ENCODE measurements around the gene CAMTA1.
A peak's percentile ranks its signal among the peaks of the same experiment; 100 is the strongest.

The CAMTA1 gene

DNA sequence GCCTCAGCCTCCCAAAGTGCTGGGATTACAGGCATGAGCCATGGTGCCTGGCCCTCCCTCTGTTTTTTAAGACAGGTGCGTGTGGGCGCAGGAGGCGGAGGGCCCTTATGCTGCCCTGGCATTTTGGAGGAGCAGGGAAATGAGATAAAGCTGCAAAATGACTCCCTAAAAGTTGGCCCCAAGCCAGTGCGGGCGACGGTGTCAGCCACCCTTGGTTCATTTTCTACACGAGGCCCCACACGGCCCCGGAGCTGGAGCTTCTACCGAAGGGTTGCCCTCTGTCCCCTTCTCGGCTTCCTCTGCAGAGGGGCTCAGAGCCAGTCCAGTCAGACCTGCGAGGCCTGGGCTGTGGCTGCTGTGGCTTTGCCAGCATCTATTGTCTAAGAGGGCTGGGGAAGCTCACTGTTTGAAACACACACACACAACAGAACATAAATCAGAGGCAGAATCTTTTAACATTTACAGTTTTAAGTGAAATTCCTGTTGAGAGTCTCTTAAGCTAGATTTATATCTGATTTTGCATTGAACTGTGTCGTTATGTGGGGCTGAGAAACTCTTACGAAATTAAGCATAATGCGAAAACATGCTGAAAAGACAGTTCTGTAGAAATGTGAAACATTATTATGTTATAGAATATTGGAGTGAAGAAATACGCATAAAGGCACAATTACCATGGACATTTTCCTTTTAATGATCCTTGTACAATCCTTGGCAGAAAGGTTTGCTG is 255.9 kb downstream of the CAMTA1 start:
- no peak for DNase-seq (ENCODE audit: low read depth, low spot score)

DNA sequence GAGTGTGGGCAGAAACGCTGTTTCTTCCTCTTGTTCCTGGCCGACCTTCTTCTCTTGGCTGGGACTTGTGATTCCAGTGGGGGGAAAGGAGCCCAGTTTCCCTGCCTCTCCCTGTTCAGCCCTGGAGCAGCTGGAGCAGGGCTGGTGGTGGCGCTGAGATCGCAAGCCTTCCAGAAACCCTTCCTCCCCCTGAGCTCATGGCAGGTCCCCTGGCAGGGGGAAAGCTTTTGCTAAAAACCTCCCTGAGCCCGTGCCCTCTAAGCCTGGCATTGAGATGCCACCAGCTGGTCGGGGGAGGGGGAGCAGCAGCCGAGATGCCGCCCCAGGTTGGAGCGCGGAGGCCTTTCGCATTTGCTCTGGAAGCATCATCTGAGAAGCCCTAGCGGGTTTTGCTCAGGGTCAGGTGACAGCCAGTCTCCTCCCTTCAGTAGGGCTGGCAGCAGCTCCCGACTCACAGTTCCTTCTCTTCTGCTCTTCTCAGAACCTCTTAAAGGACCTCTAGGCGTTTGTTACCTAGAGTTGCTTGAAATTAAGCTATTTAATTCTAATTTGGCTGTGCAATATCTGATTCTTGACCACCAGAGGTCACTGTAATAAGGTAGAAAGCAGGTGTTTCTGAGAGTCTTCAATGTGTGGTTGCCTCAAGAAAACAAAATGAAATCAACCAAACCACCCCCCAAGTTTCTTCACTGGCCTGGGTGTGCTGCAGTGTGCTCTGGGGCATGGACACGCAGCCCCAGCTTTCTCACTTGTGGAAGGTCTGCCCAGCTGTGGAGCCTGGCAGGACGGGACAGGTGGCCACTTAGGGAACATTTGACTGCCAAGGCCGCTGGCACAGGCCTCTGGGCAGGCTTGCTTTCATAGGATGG is 257.3 kb downstream of the CAMTA1 start:
- DNase-seq (ENCODE audit: low read depth, low spot score): no peak

DNA sequence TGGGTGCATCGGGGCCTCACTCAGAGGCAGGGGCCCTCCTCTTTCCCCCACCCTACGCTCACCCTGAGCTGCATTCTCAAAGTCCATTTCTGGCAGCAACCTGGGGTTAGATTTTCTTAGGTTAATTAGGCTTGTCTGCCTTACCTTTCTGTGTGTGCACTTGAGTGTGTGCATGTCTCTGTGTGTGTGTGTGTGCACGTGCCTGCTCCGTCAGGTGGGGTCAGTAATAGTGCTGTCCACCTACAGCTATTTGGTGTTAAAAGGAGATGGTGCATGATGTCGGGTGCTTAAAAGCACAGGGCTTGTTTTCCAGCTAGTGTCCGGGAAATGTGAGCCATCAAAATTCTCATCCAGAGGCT is 257.9 kb downstream of the CAMTA1 start:
- DNase-seq (ENCODE audit: low read depth, low spot score): no peak

DNA sequence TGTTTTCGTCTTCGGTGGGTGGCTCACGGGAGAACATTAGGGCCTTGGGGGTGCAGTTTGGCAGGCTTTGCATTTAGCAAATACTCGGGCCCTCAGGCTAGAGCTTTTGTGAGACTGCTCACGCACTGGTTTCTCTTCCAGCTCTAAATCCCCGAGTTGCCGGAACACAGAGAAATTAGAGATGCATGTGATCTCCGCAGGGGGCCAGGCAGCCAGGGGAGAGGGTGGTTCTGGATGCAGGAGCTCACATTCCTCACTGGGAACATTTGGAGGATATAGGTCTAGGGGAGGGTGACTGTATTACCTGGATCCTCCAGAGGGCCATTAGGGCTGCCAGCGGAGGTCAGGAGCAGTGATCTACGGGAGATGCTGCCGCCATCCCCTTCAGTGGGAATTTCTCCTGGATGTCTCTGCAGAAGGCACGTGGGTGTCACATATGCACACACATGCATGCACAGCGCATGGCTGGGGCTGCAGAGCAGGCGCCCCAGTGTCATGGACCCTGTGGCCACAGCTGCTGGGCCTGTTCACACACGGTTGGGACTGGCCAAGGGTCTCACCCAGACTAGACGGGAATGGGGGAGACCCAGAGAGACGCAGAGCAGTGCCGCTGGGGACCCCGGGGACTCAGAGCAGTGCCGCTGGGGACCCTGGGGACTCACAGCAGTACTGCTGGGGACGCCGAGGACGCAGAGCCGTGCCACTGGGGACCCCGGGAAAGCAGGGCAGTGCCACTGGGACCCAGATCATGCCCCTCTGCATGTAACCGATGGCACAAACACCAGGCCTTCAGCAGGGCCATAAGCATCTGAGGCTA is 258.7 kb downstream of the CAMTA1 start:
- DNase-seq (ENCODE audit: low read depth, low spot score): no peak

GRCh38 chr1:7045897-7046296 is 260.6 kb downstream of the CAMTA1 start:
- DNase-seq (ENCODE audit: low read depth, low spot score): no peak

- no peak for DNase-seq (ENCODE audit: low read depth, low spot score)
Observed at GRCh38 chr1:7046314-7046713, 261.1 kb downstream of the CAMTA1 start.

- no peak for DNase-seq (ENCODE audit: low read depth, low spot score)
Observed at GRCh38 chr1:7046891-7047290, 261.6 kb downstream of the CAMTA1 start.

DNA sequence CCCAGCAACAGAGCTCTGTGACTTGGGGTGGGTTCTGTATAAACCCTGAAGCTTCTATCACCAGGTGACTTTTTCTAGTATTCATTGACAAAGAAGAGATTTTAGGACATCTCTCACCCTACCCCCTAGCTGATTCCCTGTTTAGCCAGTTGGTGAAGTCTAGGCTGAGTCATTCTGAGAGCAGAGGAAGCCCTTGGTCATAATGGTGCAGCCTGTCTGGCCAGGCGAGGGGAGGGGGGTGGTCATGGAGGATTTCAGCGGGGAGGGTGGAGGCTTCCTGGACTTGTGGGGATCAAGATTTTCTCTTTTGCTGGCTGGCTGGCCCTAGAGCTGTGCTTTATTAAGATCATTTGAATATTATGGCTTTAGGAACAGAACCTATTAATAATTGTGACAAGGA is 262.6 kb downstream of the CAMTA1 start:
- DNase-seq (ENCODE audit: low read depth, low spot score): no peak

DNA sequence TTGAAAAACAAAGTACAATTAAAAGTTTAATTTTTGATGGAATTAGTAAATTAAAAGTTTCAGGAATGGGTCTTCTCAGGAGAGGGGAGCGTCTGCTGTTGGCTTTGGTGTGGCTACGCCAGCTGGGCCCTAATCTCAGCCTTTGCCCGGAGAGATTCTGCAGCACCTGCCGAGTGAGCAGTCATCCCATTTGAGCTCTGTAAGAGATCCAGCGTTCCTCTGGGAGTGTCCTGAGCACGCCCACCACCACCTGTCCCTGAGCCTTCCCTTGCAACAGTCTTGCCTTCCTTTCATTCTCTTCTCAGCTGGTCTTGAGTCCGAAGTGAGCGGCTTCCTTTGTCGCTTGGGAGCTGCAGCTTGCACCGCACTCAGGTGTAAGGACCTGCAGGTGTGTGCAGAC is 263.1 kb downstream of the CAMTA1 start:
- DNase-seq (ENCODE audit: low read depth, low spot score): no peak

GRCh38 chr1:7049913-7050625 is 264.8 kb downstream of the CAMTA1 start:
- DNase-seq (ENCODE audit: low read depth, low spot score): no peak

DNA sequence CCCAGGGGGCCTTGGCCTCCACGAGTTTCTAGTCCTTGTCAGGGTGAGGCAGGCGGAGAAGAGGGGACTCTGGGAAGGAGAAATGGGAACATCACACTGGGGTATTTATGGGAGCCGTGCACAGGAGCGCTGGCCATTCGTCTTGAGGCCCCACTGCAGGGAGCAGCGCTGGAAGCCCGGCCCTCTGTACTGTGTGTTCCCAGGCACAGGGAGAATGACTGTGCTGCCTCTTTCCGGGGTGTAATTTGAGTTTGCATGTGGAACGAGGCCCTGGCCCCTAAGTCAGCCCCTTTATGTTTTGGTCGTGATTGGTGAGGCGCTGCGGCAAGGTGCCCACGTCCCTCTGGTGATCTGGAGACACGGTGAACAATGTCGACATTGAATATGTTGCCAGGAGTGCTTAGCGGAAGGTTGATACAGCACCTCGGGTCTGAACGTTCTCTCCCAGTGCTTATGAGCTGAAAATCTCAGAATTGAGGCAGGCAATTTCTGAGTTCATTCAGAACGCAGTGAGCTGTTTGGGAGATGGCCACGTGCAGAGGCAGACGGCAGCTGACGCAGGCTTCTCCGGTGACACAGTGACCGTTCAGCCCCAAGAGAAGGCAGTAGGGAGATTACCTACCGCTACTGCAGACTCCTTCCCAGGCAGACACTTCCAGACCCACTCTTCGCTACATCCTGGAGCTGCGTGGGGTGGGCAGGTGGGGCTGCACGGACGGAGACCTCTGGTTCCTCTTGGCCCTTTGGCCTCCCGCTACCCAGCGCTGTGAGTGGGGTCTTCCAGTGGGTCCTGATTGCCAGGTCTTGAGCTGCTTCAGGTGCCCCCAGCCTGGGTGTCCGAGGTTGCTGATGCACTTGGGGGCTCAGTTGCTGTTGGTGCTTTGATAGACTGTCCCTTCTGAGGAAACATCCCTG is 265.8 kb downstream of the CAMTA1 start:
- no peak for DNase-seq (ENCODE audit: low read depth, low spot score)

DNA sequence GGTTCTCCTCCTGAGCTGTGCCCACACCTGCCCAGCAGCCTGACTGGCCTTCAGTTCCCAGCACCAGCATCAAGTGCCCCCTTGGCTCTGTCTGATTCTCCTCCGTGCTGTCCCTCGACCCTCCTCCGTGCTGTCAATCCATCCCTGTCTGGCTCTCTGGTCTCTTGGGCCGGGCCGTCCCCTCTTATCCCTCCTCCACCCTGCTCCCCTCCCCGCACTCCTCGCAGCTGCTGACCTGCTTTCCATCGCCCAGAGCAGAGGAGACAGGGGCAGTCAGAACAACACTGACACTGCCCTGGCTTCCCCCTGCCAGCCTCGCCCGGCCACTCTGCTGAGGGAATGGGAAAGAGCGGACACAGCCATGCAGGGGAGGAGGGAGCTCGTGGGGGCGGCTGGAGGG is 267.4 kb downstream of the CAMTA1 start:
- no peak for DNase-seq (ENCODE audit: low read depth, low spot score)

- no peak for DNase-seq (ENCODE audit: low read depth, low spot score)
Observed at GRCh38 chr1:7060745-7061144, 275.5 kb downstream of the CAMTA1 start.

- DNase-seq (ENCODE audit: low read depth, low spot score): no peak
Observed at GRCh38 chr1:7062346-7063061, 277.2 kb downstream of the CAMTA1 start.

DNA sequence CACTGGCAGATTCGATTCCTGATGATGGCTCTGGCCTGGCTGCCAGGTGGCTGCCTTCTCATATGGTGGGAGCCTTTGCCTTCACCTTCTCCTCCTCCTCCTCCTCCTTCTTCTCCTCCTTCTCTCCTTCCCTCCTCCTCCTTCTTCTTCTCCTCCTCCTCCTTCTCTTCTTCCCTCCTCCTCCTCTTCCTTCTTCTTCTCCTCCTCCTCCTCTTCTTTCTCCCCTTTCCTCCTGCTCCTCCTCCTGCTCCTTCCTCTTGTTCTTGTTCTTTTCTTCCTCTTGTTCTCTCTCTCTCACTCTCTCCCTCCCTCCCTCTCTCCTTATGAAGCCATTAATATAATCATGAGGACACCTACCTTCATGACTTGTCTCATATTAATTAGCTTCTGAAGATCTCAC is 278.7 kb downstream of the CAMTA1 start:
- DNase-seq (ENCODE audit: low read depth, low spot score): no peak

DNA sequence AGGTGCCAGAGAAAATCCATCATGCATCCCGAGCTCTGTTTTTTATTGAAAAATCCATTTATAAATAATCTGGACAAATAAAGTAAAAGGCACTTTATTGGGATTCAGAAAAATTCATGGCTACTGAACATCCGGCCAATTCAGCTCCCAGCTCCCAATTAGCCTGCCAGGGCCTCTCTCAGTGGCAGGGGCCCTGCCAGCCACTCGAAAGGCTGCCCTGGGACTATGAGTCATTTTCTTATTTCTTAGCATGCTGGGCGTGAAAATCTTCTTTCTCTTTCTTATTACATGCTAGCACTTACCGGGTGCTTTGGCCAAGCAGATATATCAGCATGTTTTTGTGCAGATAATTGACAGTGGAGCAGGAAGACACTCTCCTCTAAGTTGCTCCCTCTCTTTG is 283.3 kb downstream of the CAMTA1 start:
- DNase-seq (ENCODE audit: low read depth, low spot score): no peak

- no peak for DNase-seq (ENCODE audit: low read depth, low spot score)
Observed at GRCh38 chr1:7069931-7070330, 284.7 kb downstream of the CAMTA1 start.

- DNase-seq (ENCODE audit: low read depth, low spot score): peak; percentile 69
Observed at GRCh38 chr1:7070389-7071029, 285.3 kb downstream of the CAMTA1 start.

- no peak for DNase-seq (ENCODE audit: low read depth, low spot score)
Observed at GRCh38 chr1:7076117-7076516, 290.9 kb downstream of the CAMTA1 start.

Measured in iPS DF 19.7 (cell line).